ENCODE data around the gene PSMG4.

PSMG4 gene

GRCh38 chr6:3312604-3313231 is 54.0 kb downstream of the PSMG4 start:
- DNase-seq, result no peak

- no peak for DNase-seq
Observed at GRCh38 chr6:3314176-3314575, 55.4 kb downstream of the PSMG4 start.

GRCh38 chr6:3314621-3315467 is 56.1 kb downstream of the PSMG4 start:
- no peak for DNase-seq

- DNase-seq, result no peak
Observed at GRCh38 chr6:3315841-3316240, 57.1 kb downstream of the PSMG4 start.

- DNase-seq, result no peak
Observed at GRCh38 chr6:3316331-3316730, 57.6 kb downstream of the PSMG4 start.

GRCh38 chr6:3316818-3317217 is 58.1 kb downstream of the PSMG4 start:
- DNase-seq, result no peak

All from fibroblast of upper back skin (primary cell).